Calu3 (cell line): ENCODE data around the gene CIBAR2. TPM values are rescaled to one million over a fixed set of nuclear protein-coding genes. Genes with fewer than 3 reads are reported as not detected.

Source experiments
- BruUV-seq: library from RNA; stranded (reverse); fragments of 400-500 nt; replicated peaks from 2 replicates; lab custom pipeline; 2021; lab: Mats Ljungman, UMichigan
- CTCF ChIA-PET: fragments of 300-600 bp; sonication (Branson Sonifier 250); formaldehyde crosslinking; loops from one replicate; lab custom pipeline; 2022; ENCODE audit warnings: antibody characterized with exemption; lab: Charles Lee
- DNase-seq: peaks from one replicate; pipeline ENCODE4 v3.0.0; 2022
- H3K27ac Mint-ChIP-seq: one replicate; pipeline ENCODE4 v1.8.0; 2022; ENCODE audit warnings: mixed read lengths; ENCODE audit not compliant: unreplicated experiment
- H3K27me3 Mint-ChIP-seq: one replicate; pipeline ENCODE4 v1.8.0; 2022; ENCODE audit warnings: mixed read lengths; ENCODE audit not compliant: unreplicated experiment
- H3K36me3 Mint-ChIP-seq: one replicate; pipeline ENCODE4 v1.8.0; 2022; ENCODE audit warnings: mild to moderate bottlenecking, moderate library complexity, mixed read lengths; ENCODE audit not compliant: insufficient read depth, unreplicated experiment
- H3K4me1 Mint-ChIP-seq: one replicate; pipeline ENCODE4 v1.8.0; 2022; ENCODE audit warnings: mild to moderate bottlenecking, low read depth, mixed read lengths; ENCODE audit not compliant: unreplicated experiment
- H3K4me3 Mint-ChIP-seq: one replicate; pipeline ENCODE4 v1.8.0; 2022; ENCODE audit warnings: mild to moderate bottlenecking, low read depth, moderate library complexity, mixed read lengths; ENCODE audit not compliant: unreplicated experiment
- H3K9me3 Mint-ChIP-seq: one replicate; pipeline ENCODE4 v1.8.0; 2022; ENCODE audit warnings: low read depth, mixed read lengths; ENCODE audit not compliant: unreplicated experiment
- CTCF ChIP-seq: fragments of 200-600 bp; IDR thresholded peaks from one replicate; pipeline ENCODE4 v1.8.0; 2022; ENCODE audit warnings: antibody characterized with exemption; ENCODE audit not compliant: unreplicated experiment
- intact Hi-C: fragments of 100-400 bp; cut with micrococcal nuclease; formaldehyde crosslinking; loops from one replicate; pipeline ENCODE4 v1.10.0; 2022; ENCODE audit not compliant: unreplicated experiment
- total RNA-seq: library from RNA; stranded (reverse); gene quantifications from 2 replicates; pipeline ENCODE4 v1.2.3, GENCODE V29; 2022

The CIBAR2 gene
- total RNA-seq, 1 experiment from 2014 or later, result not detected

GRCh38 chr16:85133290-85133599 lies 21.0 kb upstream of the CIBAR2 start:
- BruUV-seq, result no TSS peak
- DNase-seq, result no peak
- no peak for TF ChIP-seq CTCF
- intact Hi-C loops, result no loop called here
- Mint-ChIP-seq H3K4me1 (no peaks in the 10 kb centered on the region), H3K9me3 (no peaks in the 10 kb centered on the region), H3K27ac (no peak overlapping the region), H3K27me3 (peaks cover 89% of the 10 kb centered on the region), H3K4me3 (no peak overlapping the region), H3K36me3 (no peaks in the 10 kb centered on the region)
- CTCF ChIA-PET, result no interaction called here

DNA sequence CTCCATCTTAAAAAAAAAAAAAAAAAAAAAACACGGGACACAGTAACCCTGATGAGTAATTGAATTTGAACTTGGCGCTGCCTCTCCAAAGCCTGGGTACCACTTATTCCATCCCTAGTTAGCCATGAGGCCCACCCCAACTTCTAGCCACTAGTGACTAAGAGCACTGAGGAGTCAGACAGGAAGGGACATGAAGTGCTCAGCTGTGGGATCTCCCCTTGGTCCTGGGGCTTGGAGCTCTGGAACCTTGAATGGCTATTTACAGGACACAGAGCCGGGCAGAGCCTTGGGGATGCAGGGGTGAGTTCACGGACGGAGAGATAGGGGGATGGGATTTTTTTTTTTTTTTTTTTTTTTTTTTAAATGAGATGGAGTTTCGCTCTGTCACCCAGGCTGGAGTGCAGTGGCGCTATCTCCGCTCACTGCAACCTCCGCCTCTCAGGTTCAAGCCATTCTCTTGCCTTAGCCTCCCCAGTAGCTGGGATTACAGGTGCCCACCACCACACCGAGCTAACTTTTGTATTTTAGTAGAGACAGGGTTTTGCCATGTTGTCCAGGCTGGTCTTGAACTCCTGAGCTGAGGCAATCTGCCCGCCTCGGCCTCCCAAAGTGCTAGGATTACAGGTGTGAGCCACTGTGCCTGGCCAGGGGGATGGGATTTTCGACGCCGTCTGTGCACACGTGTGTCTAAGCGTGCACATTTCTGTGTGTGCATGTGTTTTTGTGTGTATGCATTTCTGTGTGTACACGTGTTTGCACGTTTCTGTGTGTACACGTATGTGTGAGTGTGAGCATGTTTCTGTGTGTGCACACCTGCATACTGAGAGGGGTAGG lies 20.4 kb upstream of the CIBAR2 start:
- Mint-ChIP-seq H3K4me3 (no peak overlapping the region), H3K4me1 (no peaks in the 10 kb centered on the region), H3K27me3 (peaks cover 83% of the 10 kb centered on the region), H3K27ac (no peak overlapping the region), H3K9me3 (no peaks in the 10 kb centered on the region), H3K36me3 (no peaks in the 10 kb centered on the region)
- no peak for TF ChIP-seq CTCF
- CTCF ChIA-PET, result interaction anchor here (0.7 kb wide), 1 partner anchor 87 kb away, joined by 4 read pairs; no protein-coding TSS in a partner anchor
- intact Hi-C loops, result no loop called here
- no peak for DNase-seq
- BruUV-seq, result no TSS peak

- peaks cover 82% of the 10 kb centered on the region for H3K27me3 Mint-ChIP-seq
- TF ChIP-seq CTCF, result no peak
- DNase-seq, result no peak
- H3K4me3 Mint-ChIP-seq, result no peak overlapping the region
- intact Hi-C loops, result no loop called here
- H3K36me3 Mint-ChIP-seq, result no peaks in the 10 kb centered on the region
- H3K9me3 Mint-ChIP-seq, result no peaks in the 10 kb centered on the region
- no TSS peak for BruUV-seq
- H3K4me1 Mint-ChIP-seq, result peaks cover 9% of the 10 kb centered on the region
- H3K27ac Mint-ChIP-seq, result no peak overlapping the region
- CTCF ChIA-PET, result interaction anchor here (0.7 kb wide), 1 partner anchor 13 kb away, joined by 3 read pairs; no protein-coding TSS in a partner anchor
Measured at GRCh38 chr16:85130705-85131028, 18.4 kb upstream of the CIBAR2 start.

GRCh38 chr16:85129876-85130704 lies 17.8 kb upstream of the CIBAR2 start:
- intact Hi-C loops, result no loop called here
- H3K9me3 Mint-ChIP-seq, result no peaks in the 10 kb centered on the region
- peaks cover 9% of the 10 kb centered on the region for H3K4me1 Mint-ChIP-seq
- H3K27ac Mint-ChIP-seq, result no peak overlapping the region
- no peaks in the 10 kb centered on the region for H3K36me3 Mint-ChIP-seq
- CTCF ChIA-PET, result interaction anchor here (0.7 kb wide), 1 partner anchor 14 kb away, joined by 3 read pairs; no protein-coding TSS in a partner anchor
- H3K4me3 Mint-ChIP-seq, result no peak overlapping the region
- DNase-seq, result no peak
- peaks cover 83% of the 10 kb centered on the region for H3K27me3 Mint-ChIP-seq
- TF ChIP-seq CTCF, result no peak
- no TSS peak for BruUV-seq
